GM12892 (cell line): Measurements from ENCODE around the gene ST8SIA2.

Experiments
- POLR2A ChIP-seq: IDR thresholded peaks from 2 replicates; pipeline ENCODE4 v1.6.1; 2011; ENCODE audit warnings: low read depth, low read length, control low read depth
- TAF1 ChIP-seq: IDR thresholded peaks from 2 replicates; pipeline ENCODE4 v1.6.1; 2011; ENCODE audit warnings: low read depth, mild to moderate bottlenecking, control low read depth, low read length, borderline replicate concordance

DNA sequence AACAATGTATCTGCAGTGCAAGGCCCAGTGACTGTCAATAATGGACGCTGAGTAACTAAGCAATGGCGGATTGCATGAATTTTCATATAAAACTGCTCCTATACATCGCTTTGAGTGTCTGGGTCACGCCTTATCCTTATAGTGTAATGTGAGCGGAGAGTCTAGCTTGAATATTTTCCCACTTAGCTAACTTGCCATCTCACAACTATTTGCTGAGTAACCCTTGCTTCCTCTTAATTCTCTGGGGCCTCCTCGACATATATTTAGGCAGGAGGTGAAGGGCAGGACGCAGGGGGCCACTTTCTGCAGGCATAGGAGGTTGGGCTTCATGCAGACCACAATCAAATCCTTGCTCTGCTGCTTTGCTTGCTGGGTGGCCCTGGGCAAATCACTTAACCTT, 24.0 kb downstream of the ST8SIA2 start:
- no peak for TF ChIP-seq POLR2A
- TF ChIP-seq TAF1 = no peak
